K562 (cell line): ENCODE measurements around the gene RNF175. TPM values are rescaled to one million over a fixed set of nuclear protein-coding genes. Genes with fewer than 3 reads are reported as not detected.

Experiments used
- ATAC-seq: fragments of 200-7000 bp; cut with Tn5 transposase; 3 replicates; pipeline ENCODE4 v1.9.1; 2020; ENCODE audit warnings: moderate library complexity
- BruUV-seq: library from RNA; stranded (reverse); fragments of 400-500 nt; replicated peaks from 2 replicates; lab custom pipeline; 2021; lab: Mats Ljungman, UMichigan
- CTCF ChIA-PET: fragments of 300-600 bp; formaldehyde crosslinking; extraction: SDS; loops from one replicate; lab custom pipeline; 2021; ENCODE audit warnings: low intra/inter-chr PET ratio; lab: Yijun Ruan, JAX
- POLR2A ChIA-PET: fragments of 300-600, 350-650 bp; sonication (Branson Sonifier 250); formaldehyde crosslinking; extraction: SDS; loops from one replicate; lab custom pipeline; 2021; ENCODE audit warnings: antibody characterized with exemption, inconsistent platforms; lab: Yijun Ruan, JAX
- DNase-seq, 4 experiments: peaks; one replicate each; pipeline versions ENCODE4 v3.0.0 to v3.0.0-alpha.2; 2011 to 2018; ENCODE audit warnings: low spot score in 3 of 4, mixed read lengths in 3 of 4; ENCODE audit errors: extremely low read depth in 1 of 4
- FAIRE-seq: peaks from 2 replicates; lab custom pipeline; 2011; peaks lifted over from hg19 to GRCh38; lab: Jason Lieb, UNC
- H2AFZ ChIP-seq: 2 replicates; pipeline ENCODE4 v1.6.0; 2011; ENCODE audit warnings: low read depth, low read length, control low read depth, inconsistent platforms
- H3K27ac ChIP-seq: fragments of 200-600 bp; 3 replicates; pipeline ENCODE4 v1.8.0; 2011; ENCODE audit warnings: low read depth, mild to moderate bottlenecking, control low read depth, inconsistent platforms, low read length, moderate library complexity, mixed read lengths; ENCODE audit errors: extremely low read depth
- H3K27me3 ChIP-seq, 2 experiments: fragments of 300-600 bp in 1 of 2; 2 replicates in 1 of 2; 3 replicates in 1 of 2; pipeline versions ENCODE4 v1.6.0 to v1.8.0; 2011; ENCODE audit warnings: inconsistent platforms in 2 of 2, low read length in 2 of 2, mild to moderate bottlenecking in 1 of 2, mixed read lengths in 1 of 2, moderate library complexity in 1 of 2; ENCODE audit not compliant: control insufficient read depth in 2 of 2, insufficient read depth in 2 of 2
- H3K36me3 ChIP-seq: fragments of 300-600 bp; 3 replicates; pipeline ENCODE4 v1.8.0; 2011; ENCODE audit warnings: mild to moderate bottlenecking, low read length, inconsistent platforms; ENCODE audit not compliant: control insufficient read depth, insufficient read depth
- H3K4me1 ChIP-seq, 2 experiments: fragments of 200-600 bp in 1 of 2; replicated peaks in 1 of 2; 2 replicates in 1 of 2; 3 replicates in 1 of 2; pipeline versions ENCODE4 v1.5.1 to v1.8.0; 2011; ENCODE audit warnings: inconsistent platforms in 2 of 2, low read length in 2 of 2, mild to moderate bottlenecking in 1 of 2, mixed read lengths in 1 of 2, moderate library complexity in 1 of 2; ENCODE audit not compliant: control insufficient read depth in 2 of 2, insufficient read depth in 2 of 2
- H3K4me2 ChIP-seq: 2 replicates; pipeline ENCODE4 v1.6.1; 2011; ENCODE audit warnings: low read length, control low read depth, inconsistent platforms, mixed read lengths; ENCODE audit not compliant: insufficient read depth
- H3K4me3 ChIP-seq: fragments of 200-600 bp; sonication (generic), shearing (Covaris generic); 2 replicates; pipeline ENCODE4 v1.5.1; 2016; ENCODE audit warnings: control low read depth, inconsistent platforms
- H3K79me2 ChIP-seq: fragments of 200-600 bp; 3 replicates; pipeline ENCODE4 v1.8.0; 2011; ENCODE audit warnings: low read length, inconsistent platforms; ENCODE audit not compliant: control insufficient read depth, insufficient read depth
- H3K9ac ChIP-seq, 2 experiments: 2 replicates each; pipeline versions ENCODE4 v1.6.0 to v1.6.1; 2011; ENCODE audit warnings: low read depth in 2 of 2, low read length in 2 of 2, control low read depth in 1 of 2, inconsistent platforms in 1 of 2, mild to moderate bottlenecking in 1 of 2, mixed read lengths in 1 of 2; ENCODE audit not compliant: insufficient read depth in 1 of 2
- H3K9me1 ChIP-seq: one replicate; pipeline ENCODE4 v1.6.0; 2011; ENCODE audit warnings: inconsistent platforms, mild to moderate bottlenecking, low read length, moderate library complexity; ENCODE audit not compliant: control insufficient read depth, insufficient read depth
- H3K9me3 ChIP-seq: replicated peaks from 2 replicates; pipeline ENCODE4 v1.5.1; 2011; ENCODE audit warnings: low read depth, low read length, inconsistent platforms; ENCODE audit not compliant: control insufficient read depth, insufficient read depth
- H4K20me1 ChIP-seq: replicated peaks from 2 replicates; pipeline ENCODE4 v1.6.1; 2011; ENCODE audit warnings: low read length, inconsistent platforms, mixed read lengths; ENCODE audit not compliant: control insufficient read depth, insufficient read depth
- CTCF ChIP-seq, 3 experiments: IDR thresholded peaks in 2 of 3; conservative IDR thresholded peaks in 1 of 3; 2 replicates each; pipeline ENCODE4 v1.5.1; 2011 to 2012; ENCODE audit warnings: low read length in 3 of 3, mild to moderate bottlenecking in 3 of 3, control low read depth in 2 of 3, improper control_type of control experiment in 1 of 3, inconsistent platforms in 1 of 3, low read depth in 1 of 3, mixed read lengths in 1 of 3, moderate library complexity in 1 of 3; ENCODE audit not compliant: insufficient read depth in 2 of 3
- ZNF316 ChIP-seq: fragments of 450-650 bp; IDR thresholded peaks from 2 replicates; pipeline ENCODE4 v1.6.1; 2016
- in situ Hi-C: fragments of 300-500 bp; cut with MboI; formaldehyde crosslinking; loops from 4 replicates; pipeline ENCODE4 v1.15.0; 2018; ENCODE audit warnings: inconsistent platforms, mixed read lengths
- intact Hi-C: fragments of 100-400 bp; cut with micrococcal nuclease; formaldehyde crosslinking; loops from 2 replicates; pipeline ENCODE4 v1.14.2; 2022
- polyA plus RNA-seq, 8 experiments: library from polyadenylated mRNA; depleted of rRNA in 4 of 8; stranded (reverse) in 5 of 8; unstranded in 3 of 8; fragments of >200 nt; fragmentation: Nextera tagmentation in 2 of 8; fragmentation: Illumina TruSeq in 1 of 8; extraction: Ambion mirVana in 2 of 8; extraction: Trizol in 1 of 8; gene quantifications; 2 replicates each; pipeline versions ENCODE4 v1.2.1 to v1.2.3, GENCODE V29; 2011 to 2014; ENCODE audit warnings: inconsistent platforms in 1 of 8, missing spikeins in 1 of 8
- total RNA-seq, 7 experiments: library from RNA; depleted of rRNA in 6 of 7; stranded (reverse); fragments of >200 nt in 6 of 7; fragmentation: Illumina TruSeq in 2 of 7; extraction: Trizol in 2 of 7; gene quantifications; 2 replicates each; pipeline versions ENCODE4 v1.2.1 to v1.2.3, GENCODE V29; 2011 to 2021; ENCODE audit warnings: low replicate concordance in 1 of 7

Gene RNF175
- total and polyA plus RNA-seq, 9 of the 15 experiments (the other 6 are each of a cell fraction or from before 2014, with no cell fraction given): not detected

DNA sequence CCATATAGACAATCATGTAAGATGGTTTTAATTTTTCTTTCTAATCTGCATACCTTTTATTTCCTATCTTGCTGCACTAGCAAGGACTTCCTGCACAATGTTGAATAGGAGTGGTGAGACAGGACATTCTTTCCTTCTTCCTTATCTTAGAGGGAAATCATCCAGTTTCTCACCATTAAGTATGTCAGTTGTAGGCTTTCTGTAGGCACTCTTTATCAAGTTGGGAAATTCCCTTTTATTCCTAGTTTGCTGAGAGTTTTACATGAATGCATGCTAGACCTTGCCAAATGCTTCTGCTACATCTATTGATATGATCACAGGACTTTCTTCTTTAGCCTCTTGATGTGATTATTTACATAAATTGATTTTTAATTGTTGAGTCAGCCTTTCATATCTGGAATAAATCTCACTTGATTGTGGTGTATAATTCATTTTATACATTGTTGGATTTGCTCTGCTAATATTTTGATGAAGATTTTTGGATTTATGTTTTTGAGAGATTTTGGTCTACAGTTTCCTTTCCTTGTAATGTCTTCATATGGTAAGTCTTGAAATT lies 23.8 kb downstream of the RNF175 start:
- peaks cover 0 to 5% of the 10 kb centered on the region in 2 experiments; a peak in 3 of 5 replicates for H3K27me3 ChIP-seq
- H3K9me3 ChIP-seq: no peaks in the 10 kb centered on the region
- H3K4me3 ChIP-seq: no peak overlapping the region
- H3K36me3 ChIP-seq: no peaks in the 10 kb centered on the region
- no peaks in the 10 kb centered on the region for H3K4me1 ChIP-seq
- no TSS peak for BruUV-seq
- H4K20me1 ChIP-seq: no peaks in the 10 kb centered on the region
- intact Hi-C loops: no loop called here
- no peaks in the 10 kb centered on the region for H3K9me1 ChIP-seq
- no peak overlapping the region for H3K9ac ChIP-seq
- H3K4me2 ChIP-seq: no peak overlapping the region
- DNase-seq: no peak
- TF ChIP-seq ZNF316: peak; percentile 63
- no peak for TF ChIP-seq CTCF (IDR thresholded peaks at IDR 0.05 in 2 of 3, conservative IDR thresholded peaks at IDR 0.05 in 1 of 3; ENCODE audit: insufficient read depth in 2 of 3, low read depth in 1 of 3, low read length in 3 of 3)
- TF ChIP-seq, all 486 proteins: peak for 1
- ATAC-seq: no peak
- Histone ChIP-seq H2AFZ (no peak overlapping the region), H3K79me2 (no peaks in the 10 kb centered on the region), H3K27ac (no peak overlapping the region)
- ChIA-PET POLR2A (no interaction called here), CTCF (no interaction called here)
- in situ Hi-C loops: no loop called here
- no peak for FAIRE-seq
